HUES64 (cell line): ENCODE results near the gene HIVEP1.

ENCODE experiments used
- H3K27ac ChIP-seq: 2 replicates; pipeline ENCODE4 v1.7.0; 2013; ENCODE audit warnings: low read depth, low read length, inconsistent platforms
- H3K27me3 ChIP-seq: 2 replicates; pipeline ENCODE4 v1.6.1; 2013; ENCODE audit warnings: mild to moderate bottlenecking, low read length; ENCODE audit not compliant: insufficient read depth
- H3K36me3 ChIP-seq: 2 replicates; pipeline ENCODE4 v1.6.1; 2013; ENCODE audit warnings: mild to moderate bottlenecking, low read length; ENCODE audit not compliant: insufficient read depth
- H3K4me1 ChIP-seq: 2 replicates; pipeline ENCODE4 v1.6.1; 2013; ENCODE audit warnings: mild to moderate bottlenecking, low read length, moderate library complexity; ENCODE audit not compliant: insufficient read depth
- H3K4me3 ChIP-seq: 2 replicates; pipeline ENCODE4 v1.5.1; 2013; ENCODE audit warnings: mild to moderate bottlenecking, low read length, moderate library complexity
- H3K9ac ChIP-seq: 2 replicates; pipeline ENCODE4 v1.6.1; 2013; ENCODE audit warnings: mild to moderate bottlenecking, low read depth, low read length
- H3K9me3 ChIP-seq: 2 replicates; pipeline ENCODE4 v1.6.1; 2013; ENCODE audit warnings: low read depth, low read length; ENCODE audit not compliant: insufficient read depth
- WGBS: fragments of 150-250, 120-280 bp; methylation state at CpG from one replicate; pipeline ENCODE4 v1.1.7; 2013; ENCODE audit warnings: missing lambda C conversion rate; 5-methylcytosine and 5-hydroxymethylcytosine counted together

Gene HIVEP1

DNA sequence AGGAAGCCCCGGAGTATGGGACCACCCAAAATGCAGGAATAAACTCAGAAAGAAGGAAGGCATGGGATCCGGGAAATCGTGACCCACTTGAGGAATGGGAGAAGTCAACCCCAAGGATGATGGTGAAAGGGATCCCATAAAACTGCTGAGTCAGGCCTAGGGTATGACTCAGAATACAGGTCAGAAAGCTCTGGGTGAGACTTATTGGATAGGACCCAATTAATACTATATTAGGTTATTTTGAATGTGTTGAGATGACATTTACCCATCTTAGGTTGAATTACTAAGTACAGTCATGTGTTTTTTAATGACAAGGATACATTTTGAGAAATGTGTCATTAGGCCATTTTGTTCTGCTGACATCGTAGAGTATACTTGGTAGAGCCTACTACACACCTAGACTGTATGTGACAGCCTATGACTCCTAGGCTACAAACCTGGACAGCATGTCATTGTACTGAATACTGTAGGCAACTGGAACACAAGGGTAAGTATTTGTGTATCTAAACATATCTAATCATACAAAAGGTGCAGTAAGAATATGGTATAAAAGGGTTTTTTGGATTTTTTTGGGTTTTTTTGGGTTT is 17.1 kb upstream of the HIVEP1 start:
- Histone ChIP-seq H3K4me1 (peaks cover 11% of the 10 kb centered on the region), H3K4me3 (no peak overlapping the region), H3K27ac (no peak overlapping the region), H3K27me3 (no peaks in the 10 kb centered on the region), H3K36me3 (no peaks in the 10 kb centered on the region), H3K9me3 (no peaks in the 10 kb centered on the region), H3K9ac (no peak overlapping the region)
- WGBS, result 94% methylated on average over 4 of the region's 4 CpGs

DNA sequence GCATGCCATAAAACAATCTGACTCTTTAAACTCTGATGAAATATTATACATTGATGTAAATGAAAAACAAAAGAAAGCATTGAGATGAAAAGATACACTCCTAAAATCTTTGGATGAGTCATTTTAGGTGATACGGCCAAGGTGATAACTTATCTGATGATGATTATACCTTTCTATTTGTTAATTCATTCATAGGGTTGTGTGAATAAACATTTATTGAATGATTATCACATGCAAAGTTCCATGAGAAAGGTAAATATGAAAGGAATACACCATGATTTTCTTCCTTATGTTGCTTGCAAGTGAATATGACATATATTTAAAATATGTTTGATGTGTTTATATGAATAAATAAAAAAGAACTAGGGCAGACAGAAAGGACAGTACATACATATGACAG is 15.4 kb upstream of the HIVEP1 start:
- Histone ChIP-seq H3K4me3 (no peak overlapping the region), H3K36me3 (no peaks in the 10 kb centered on the region), H3K4me1 (peaks cover 10% of the 10 kb centered on the region), H3K9me3 (no peaks in the 10 kb centered on the region), H3K27ac (no peak overlapping the region), H3K27me3 (no peaks in the 10 kb centered on the region), H3K9ac (no peak overlapping the region)
- 100% methylated on average over 1 of the region's 1 CpG for WGBS

DNA sequence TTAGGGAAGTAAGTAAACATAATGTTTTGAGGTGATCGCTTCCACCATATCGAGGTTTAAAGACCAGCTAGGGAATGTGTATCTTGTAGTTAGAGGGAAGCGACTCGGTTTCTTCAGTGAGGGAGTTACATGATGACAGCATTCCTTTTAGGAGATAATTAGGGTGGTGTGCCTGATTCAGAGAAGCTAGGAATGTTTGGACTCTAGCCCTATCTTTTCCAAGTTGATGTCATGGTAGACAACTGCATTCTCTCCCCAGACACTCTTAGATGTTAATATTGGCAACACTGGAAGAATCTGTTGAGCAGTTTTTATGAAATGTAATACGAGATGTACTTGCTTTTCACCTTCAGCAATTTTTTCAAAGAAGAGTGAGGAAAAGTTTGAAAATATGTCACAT is 12.9 kb upstream of the HIVEP1 start:
- Histone ChIP-seq H3K4me3 (no peak overlapping the region), H3K9ac (no peak overlapping the region), H3K27me3 (no peaks in the 10 kb centered on the region), H3K27ac (no peak overlapping the region), H3K4me1 (no peaks in the 10 kb centered on the region), H3K9me3 (no peaks in the 10 kb centered on the region), H3K36me3 (no peaks in the 10 kb centered on the region)
- WGBS, result 92% methylated on average over 5 of the region's 5 CpGs

DNA sequence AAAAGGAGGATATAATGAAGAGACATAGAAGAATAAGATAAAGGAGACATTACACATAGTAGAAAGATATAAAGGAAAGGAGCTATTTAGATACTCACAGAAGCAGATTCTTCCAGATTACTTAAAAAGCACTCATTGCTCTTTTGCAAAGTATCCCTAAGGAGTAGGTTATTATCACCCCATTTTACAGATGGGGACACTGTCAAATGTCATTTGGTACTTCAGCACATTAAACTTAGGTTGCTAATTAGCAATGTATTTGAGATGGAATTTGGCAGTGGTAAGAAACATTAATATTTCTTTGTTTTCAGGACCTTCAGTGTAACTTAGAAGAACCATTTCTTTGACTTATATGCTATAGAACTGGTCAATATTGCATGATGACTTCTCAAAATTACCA is 11.9 kb upstream of the HIVEP1 start:
- Histone ChIP-seq H3K9ac (no peak overlapping the region), H3K27me3 (no peaks in the 10 kb centered on the region), H3K4me3 (no peak overlapping the region), H3K9me3 (no peaks in the 10 kb centered on the region), H3K4me1 (no peaks in the 10 kb centered on the region), H3K36me3 (no peaks in the 10 kb centered on the region), H3K27ac (no peak overlapping the region)

DNA sequence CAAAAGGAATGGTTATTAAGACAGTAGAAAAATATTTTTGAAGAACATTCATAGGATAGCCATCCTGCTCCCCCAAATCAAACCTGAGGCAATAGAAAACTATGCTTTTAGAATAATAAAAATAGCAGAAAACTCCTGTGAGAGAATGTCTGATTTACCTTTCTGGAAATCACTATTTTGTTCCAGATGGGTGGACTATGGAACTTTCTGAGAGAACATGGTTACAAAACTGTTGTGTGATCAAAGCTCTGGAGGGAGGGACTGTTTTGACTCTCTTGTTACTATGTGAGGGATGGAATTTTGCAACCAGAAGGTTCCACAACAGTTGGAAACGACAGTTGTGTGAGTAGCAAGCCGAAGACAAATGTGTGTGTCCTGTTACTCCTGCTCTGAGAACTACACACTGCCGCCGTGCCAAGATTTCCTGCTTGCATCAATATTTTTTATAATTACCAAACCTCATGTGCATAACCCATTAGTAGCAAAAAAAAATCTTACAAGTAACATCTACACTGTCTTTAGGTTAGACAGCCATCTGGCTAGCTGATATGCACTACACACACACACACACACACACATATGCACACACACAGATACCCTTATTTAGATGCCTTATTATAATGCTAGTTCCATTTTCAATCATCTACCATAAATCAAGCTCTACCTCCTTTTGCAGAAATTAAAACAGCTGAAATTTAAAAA is 11.0 kb upstream of the HIVEP1 start:
- 88% methylated on average over 4 of the region's 4 CpGs for WGBS
- Histone ChIP-seq H3K27ac (no peak overlapping the region), H3K36me3 (no peaks in the 10 kb centered on the region), H3K4me1 (no peaks in the 10 kb centered on the region), H3K9ac (no peak overlapping the region), H3K9me3 (no peaks in the 10 kb centered on the region), H3K4me3 (no peak overlapping the region), H3K27me3 (no peaks in the 10 kb centered on the region)

DNA sequence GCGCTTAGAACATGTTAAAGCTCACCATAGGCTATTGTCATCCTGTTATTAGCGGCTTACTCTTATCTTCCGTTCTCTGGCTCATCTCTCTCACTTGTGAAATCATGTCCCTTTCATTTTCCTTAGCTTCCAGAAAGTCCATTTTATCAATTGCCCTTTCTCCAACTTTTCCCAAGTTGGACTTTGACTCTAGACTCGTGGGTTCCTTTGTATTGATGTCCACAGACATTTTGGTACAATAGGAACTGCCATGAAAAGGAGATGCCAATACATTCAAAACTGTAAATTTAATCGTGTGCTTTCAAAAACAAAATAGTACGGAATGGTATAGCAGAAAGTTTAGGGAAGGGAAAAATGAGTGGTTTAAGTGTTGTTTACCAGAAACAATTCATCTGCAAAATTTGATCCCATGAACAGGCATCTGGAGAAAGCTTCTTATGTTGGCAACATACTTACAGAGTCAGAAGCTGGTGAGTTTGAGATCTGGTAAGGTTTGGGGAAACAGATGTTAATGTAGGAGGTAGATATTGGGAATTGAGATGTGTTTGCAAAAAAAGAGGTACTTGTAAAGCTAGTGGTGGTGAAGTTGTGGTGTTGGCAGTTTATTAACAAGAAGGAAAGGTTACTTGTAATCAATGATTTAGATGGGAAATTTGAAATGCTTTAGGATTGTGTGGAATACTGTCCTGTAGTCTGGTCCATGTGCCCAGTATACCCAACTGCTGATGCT is 10.2 kb upstream of the HIVEP1 start:
- Histone ChIP-seq H3K9ac (no peak overlapping the region), H3K27me3 (no peaks in the 10 kb centered on the region), H3K4me3 (no peak overlapping the region), H3K27ac (no peak overlapping the region), H3K4me1 (no peaks in the 10 kb centered on the region), H3K9me3 (no peaks in the 10 kb centered on the region), H3K36me3 (no peaks in the 10 kb centered on the region)
- 93% methylated on average over 6 of the region's 6 CpGs for WGBS

DNA sequence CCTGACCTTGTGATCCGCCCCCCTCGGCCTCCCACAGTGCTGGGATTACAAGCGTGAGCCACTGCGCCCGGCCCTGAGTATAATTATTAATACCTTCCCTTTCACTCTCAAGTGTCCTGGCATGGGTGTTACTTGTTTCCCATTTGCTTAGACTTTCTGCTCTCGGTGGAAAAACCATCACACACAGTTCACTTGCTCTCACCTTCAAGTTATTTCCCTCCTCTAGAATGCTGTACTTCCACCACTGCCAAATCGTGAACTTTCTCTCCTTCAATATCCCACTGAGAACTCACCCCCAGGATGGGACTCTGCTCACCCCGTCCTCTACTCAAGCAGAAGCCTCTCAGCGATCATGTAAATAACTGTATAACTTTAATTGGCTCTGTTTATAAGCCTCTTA is 4.6 kb upstream of the HIVEP1 start:
- Histone ChIP-seq H3K9ac (no peak overlapping the region), H3K27ac (no peak overlapping the region), H3K9me3 (no peaks in the 10 kb centered on the region), H3K36me3 (no peaks in the 10 kb centered on the region), H3K4me3 (peak overlapping the region; percentile 84; the same call in 1 of the 2 replicates), H3K4me1 (peaks cover 17% of the 10 kb centered on the region), H3K27me3 (no peaks in the 10 kb centered on the region)
- WGBS, result 70% methylated on average over 9 of the region's 9 CpGs

DNA sequence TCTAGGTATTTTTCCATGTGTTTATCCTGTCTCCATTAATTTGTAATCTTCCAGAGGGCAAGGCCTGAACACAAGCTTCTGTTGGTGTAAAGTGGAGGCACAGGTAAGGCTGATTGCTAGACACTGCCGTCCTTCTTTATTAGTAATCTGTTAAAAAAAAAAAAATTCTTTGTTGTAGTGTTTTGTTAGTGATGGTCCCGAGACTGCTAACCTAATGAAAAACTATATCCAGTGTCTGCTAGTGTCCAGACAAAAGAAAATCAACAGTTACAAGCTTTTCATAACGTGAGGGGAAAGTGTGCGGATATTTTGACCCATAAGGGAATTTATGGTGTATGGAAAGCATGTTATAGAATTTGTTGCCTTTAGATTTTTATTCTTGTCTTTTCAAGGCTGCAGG is 4.2 kb upstream of the HIVEP1 start:
- H3K27me3 ChIP-seq, result no peaks in the 10 kb centered on the region
- H3K9ac ChIP-seq, result peak overlapping the region; percentile 87; the same call in 1 of the 2 replicates
- H3K36me3 ChIP-seq, result no peaks in the 10 kb centered on the region
- 71% methylated on average over 3 of the region's 4 CpGs for WGBS
- H3K27ac ChIP-seq, result no peak overlapping the region
- no peaks in the 10 kb centered on the region for H3K9me3 ChIP-seq
- peak overlapping the region; percentile 84 for H3K4me3 ChIP-seq
- peaks cover 17% of the 10 kb centered on the region for H3K4me1 ChIP-seq

DNA sequence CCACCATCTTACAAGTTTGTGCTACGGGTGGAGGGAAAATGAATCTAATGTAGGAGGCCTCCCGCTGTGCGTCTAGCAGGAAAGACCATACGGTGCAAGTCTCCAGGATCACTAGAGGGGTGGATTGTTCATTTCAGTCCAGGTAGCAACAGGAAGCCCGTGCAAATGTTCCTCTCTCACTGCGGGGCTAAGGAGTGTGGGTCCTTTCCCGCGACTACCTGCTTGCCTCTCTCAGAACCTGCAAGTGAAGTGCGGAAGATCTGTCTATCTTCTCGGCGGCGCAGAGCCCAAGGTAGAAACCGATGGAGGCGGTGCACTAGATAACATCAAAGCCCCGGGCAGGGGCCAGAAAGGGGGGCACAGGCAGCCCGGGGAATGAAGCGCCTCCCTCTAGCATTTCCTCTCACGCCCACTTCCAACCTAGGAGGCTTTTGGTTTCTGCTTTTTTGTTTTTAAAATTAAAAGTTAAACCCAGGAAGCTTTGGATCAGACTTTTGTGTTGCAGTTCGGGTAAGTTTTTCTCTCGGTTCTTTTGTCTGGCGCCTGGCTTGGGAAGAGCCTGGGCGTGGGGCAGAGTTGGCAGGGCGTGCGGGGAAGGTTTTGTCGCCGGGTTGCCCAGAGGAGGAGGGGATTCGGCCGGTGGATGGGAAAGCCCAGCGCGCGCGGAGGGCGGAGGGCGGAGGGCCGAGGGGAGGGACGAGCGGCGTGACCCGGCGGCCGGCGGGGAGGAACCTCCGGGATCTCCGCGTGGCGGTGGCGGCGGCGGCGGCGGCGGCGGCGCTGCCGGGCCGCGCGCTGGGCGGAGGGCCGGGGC is 3.5 kb upstream of the HIVEP1 start:
- Histone ChIP-seq H3K9me3 (no peaks in the 10 kb centered on the region), H3K4me1 (peaks cover 19% of the 10 kb centered on the region), H3K27me3 (no peaks in the 10 kb centered on the region), H3K36me3 (no peaks in the 10 kb centered on the region), H3K4me3 (peak overlapping the region; percentile 84), H3K9ac (peak overlapping the region; percentile 87), H3K27ac (peak overlapping the region; percentile 69)
- WGBS, result 1% methylated on average over 59 of the region's 60 CpGs

DNA sequence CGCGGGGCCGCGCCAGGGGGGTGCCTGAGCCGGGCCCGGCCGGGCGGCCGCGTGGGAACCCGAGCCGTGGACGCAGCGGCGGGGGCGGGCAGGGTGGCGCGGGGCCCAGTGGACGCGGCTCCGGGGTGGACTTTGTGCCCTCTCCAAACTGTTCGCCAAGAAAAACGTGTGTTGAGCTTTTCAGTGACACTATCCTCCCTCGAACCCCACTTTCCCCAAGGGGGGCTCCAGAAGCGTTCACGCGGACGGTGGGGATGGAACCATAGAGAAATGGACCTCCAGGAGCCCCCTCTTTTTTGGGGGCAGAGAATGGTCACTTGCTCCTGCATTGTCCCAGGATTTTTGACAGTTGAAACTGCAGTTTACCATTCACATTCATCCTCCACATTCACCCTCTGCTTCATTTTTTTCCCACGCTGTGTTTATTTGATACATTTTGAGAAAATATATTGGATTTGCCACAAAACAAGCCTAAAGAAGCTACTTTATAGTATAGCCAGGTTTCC is 2.9 kb upstream of the HIVEP1 start:
- H3K27me3 ChIP-seq, result no peaks in the 10 kb centered on the region
- peak overlapping the region; percentile 87 for H3K9ac ChIP-seq
- H3K36me3 ChIP-seq, result no peaks in the 10 kb centered on the region
- peak overlapping the region; percentile 84 for H3K4me3 ChIP-seq
- H3K27ac ChIP-seq, result peak overlapping the region; percentile 40; the same call in 1 of the 2 replicates
- H3K4me1 ChIP-seq, result peaks cover 26% of the 10 kb centered on the region
- H3K9me3 ChIP-seq, result no peaks in the 10 kb centered on the region
- WGBS, result under 1% methylated on average over 28 of the region's 29 CpGs
